ENCODE results near the gene MAGEA1. TPM values are rescaled to one million over a fixed set of nuclear protein-coding genes. Genes with fewer than 3 reads are reported as not detected.

Gene MAGEA1
- total RNA-seq = not detected

DNA sequence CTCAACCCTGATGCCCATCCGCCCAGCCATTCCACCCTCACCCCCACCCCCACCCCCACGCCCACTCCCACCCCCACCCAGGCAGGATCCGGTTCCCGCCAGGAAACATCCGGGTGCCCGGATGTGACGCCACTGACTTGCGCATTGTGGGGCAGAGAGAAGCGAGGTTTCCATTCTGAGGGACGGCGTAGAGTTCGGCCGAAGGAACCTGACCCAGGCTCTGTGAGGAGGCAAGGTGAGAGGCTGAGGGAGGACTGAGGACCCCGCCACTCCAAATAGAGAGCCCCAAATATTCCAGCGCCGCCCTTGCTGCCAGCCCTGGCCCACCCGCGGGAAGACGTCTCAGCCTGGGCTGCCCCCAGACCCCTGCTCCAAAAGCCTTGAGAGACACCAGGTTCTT is at the start of gene MAGEA1:
TSS of gene MAGEA1 (plus strand) at position 154 of the 400 bp plus-strand sequence. CDS start 3,106 bp downstream, outside the sequence.

Other genes with a start within 250 kb of the MAGEA1 start
- gene PNMA5, start 185.2 kb upstream of the MAGEA1 start, total RNA-seq = not detected
- 12.5 TPM for gene PNMA3, start 122.8 kb upstream of the MAGEA1 start, total RNA-seq
- gene PNMA6A, start 106.8 kb upstream of the MAGEA1 start, total RNA-seq = 6.7 TPM
- not detected for gene PNMA6F, start 142.5 kb downstream of the MAGEA1 start, total RNA-seq
- 18.1 TPM for gene ZNF275, start 154.9 kb downstream of the MAGEA1 start, total RNA-seq
- not detected for gene PNMA6E, start 222.1 kb downstream of the MAGEA1 start, total RNA-seq
- 1.5 TPM for gene ZFP92, start 232.2 kb downstream of the MAGEA1 start, total RNA-seq

All from metanephros (tissue), 1 donor.